Keratinocyte (primary cell): ENCODE data around the gene OSBPL1A. TPM values are rescaled to one million over a fixed set of nuclear protein-coding genes. Genes with fewer than 3 reads are reported as not detected.
A peak's percentile ranks its signal among the peaks of the same experiment; 100 is the strongest.

Source experiments
- DNase-seq: peaks from one replicate; pipeline ENCODE4 v3.0.0-alpha.2; 2011; ENCODE audit warnings: low read depth, missing footprints, low spot score
- FAIRE-seq: peaks from 2 replicates; lab custom pipeline; 2011; peaks lifted over from hg19 to GRCh38; lab: Jason Lieb, UNC
- H2AFZ ChIP-seq: 2 replicates; pipeline ENCODE4 v1.6.0; 2012; ENCODE audit warnings: low read length, control low read depth, inconsistent platforms; ENCODE audit not compliant: control insufficient read depth
- H3K27ac ChIP-seq: 2 replicates; pipeline ENCODE4 v1.5.1; 2011; ENCODE audit warnings: low read length; ENCODE audit not compliant: control insufficient read depth, insufficient read depth
- H3K27me3 ChIP-seq: 3 replicates; pipeline ENCODE4 v1.6.0; 2011; ENCODE audit warnings: low read length; ENCODE audit not compliant: control insufficient read depth, insufficient read depth; ENCODE audit errors: extremely low read depth
- H3K36me3 ChIP-seq, 2 experiments: 2 replicates in 1 of 2; 3 replicates in 1 of 2; pipeline ENCODE4 v1.5.1; 2011; ENCODE audit warnings: low read length in 2 of 2, mild to moderate bottlenecking in 1 of 2; ENCODE audit not compliant: control insufficient read depth in 2 of 2, insufficient read depth in 2 of 2; ENCODE audit errors: extremely low read depth in 1 of 2
- H3K4me1 ChIP-seq: 3 replicates; pipeline ENCODE4 v1.5.1; 2011; ENCODE audit warnings: low read length; ENCODE audit not compliant: control insufficient read depth, insufficient read depth; ENCODE audit errors: extremely low read depth
- H3K4me2 ChIP-seq: 3 replicates; pipeline ENCODE4 v1.6.0; 2011; ENCODE audit warnings: low read depth, low read length; ENCODE audit not compliant: control insufficient read depth, insufficient read depth; ENCODE audit errors: extremely low read depth
- H3K4me3 ChIP-seq, 3 experiments: fragments of 200-600 bp in 1 of 3; sonication (generic) in 1 of 3; 2 replicates in 2 of 3; 3 replicates in 1 of 3; pipeline ENCODE4 v1.5.1; 2011 to 2016; ENCODE audit warnings: low read length in 3 of 3, mild to moderate bottlenecking in 3 of 3, control low read depth in 2 of 3, inconsistent platforms in 1 of 3, low read depth in 1 of 3, mixed read lengths in 1 of 3, mixed run types in 1 of 3, moderate library complexity in 1 of 3; ENCODE audit not compliant: control insufficient read depth in 2 of 3, insufficient read depth in 2 of 3; ENCODE audit errors: extremely low read depth in 1 of 3
- H3K79me2 ChIP-seq: 2 replicates; pipeline ENCODE4 v1.6.0; 2012; ENCODE audit warnings: low read length; ENCODE audit not compliant: control insufficient read depth, insufficient read depth
- H3K9ac ChIP-seq: 3 replicates; pipeline ENCODE4 v1.6.0; 2011; ENCODE audit warnings: low read length; ENCODE audit not compliant: control insufficient read depth, insufficient read depth; ENCODE audit errors: extremely low read depth
- H3K9me1 ChIP-seq: 3 replicates; pipeline ENCODE4 v1.6.0; 2011; ENCODE audit warnings: low read length; ENCODE audit not compliant: control insufficient read depth, insufficient read depth; ENCODE audit errors: extremely low read depth
- H3K9me3 ChIP-seq: 2 replicates; pipeline ENCODE4 v1.5.1; 2012; ENCODE audit warnings: low read depth, low read length; ENCODE audit not compliant: control insufficient read depth
- H4K20me1 ChIP-seq: 3 replicates; pipeline ENCODE4 v1.6.0; 2011; ENCODE audit warnings: low read length; ENCODE audit not compliant: control insufficient read depth, insufficient read depth; ENCODE audit errors: extremely low read depth
- CTCF ChIP-seq, 3 experiments: IDR thresholded peaks in 1 of 3; conservative IDR thresholded peaks in 1 of 3; optimal IDR thresholded peaks in 1 of 3; 2 replicates in 2 of 3; 3 replicates in 1 of 3; pipeline versions ENCODE3 to v1.5.1; 2011; ENCODE audit warnings: low read length in 3 of 3, mild to moderate bottlenecking in 3 of 3, moderate library complexity in 2 of 3, control low read depth in 1 of 3, inconsistent platforms in 1 of 3; ENCODE audit not compliant: insufficient read depth in 2 of 3; ENCODE audit errors: extremely low read depth in 1 of 3
- EZH2 ChIP-seq: IDR thresholded peaks from one replicate; pipeline ENCODE4 v1.6.1; 2012; ENCODE audit warnings: inconsistent platforms, mild to moderate bottlenecking, low read length, moderate library complexity
- dilution Hi-C: fragments of 300-500 bp; cut with MboI; formaldehyde crosslinking; loops from one replicate; pipeline ENCODE4 v1.7.0; 2020; ENCODE audit warnings: low sequenced_read_pairs; ENCODE audit not compliant: extremely low pct_ligation_motif_present
- polyA plus RNA-seq, 5 experiments: library from polyadenylated mRNA; depleted of rRNA in 3 of 5; stranded (reverse) in 3 of 5; stranded (forward) in 1 of 5; unstranded in 1 of 5; fragments of >200 nt; gene quantifications; 1 replicate in 1 of 5; 2 replicates in 3 of 5; 3 replicates in 1 of 5; pipeline versions ENCODE4 v1.2.1 to v1.2.3, GENCODE V29; 2011 to 2012; ENCODE audit warnings: missing spikeins in 2 of 5, low read depth in 1 of 5, low replicate concordance in 1 of 5

OSBPL1A gene
- polyA plus RNA-seq, 1 donor (not counting 4 experiments of a cell fraction or from before 2014, with no cell fraction given) = 17.7 TPM

- H3K4me2 ChIP-seq = no peak overlapping the region
- H3K27me3 ChIP-seq = no peaks in the 10 kb centered on the region
- H3K9me3 ChIP-seq = no peaks in the 10 kb centered on the region
- H3K4me1 ChIP-seq = no peaks in the 10 kb centered on the region
- DNase-seq (no peak), FAIRE-seq (peak; percentile 29)
- H2AFZ ChIP-seq = no peak overlapping the region
- H3K27ac ChIP-seq = no peak overlapping the region
- TF ChIP-seq EZH2 (no peak), CTCF (optimal IDR thresholded peaks at IDR 0.05 in 1 of 3, IDR thresholded peaks at IDR 0.05 in 1 of 3, conservative IDR thresholded peaks at IDR 0.05 in 1 of 3; ENCODE audit: extremely low read depth in 1 of 3, insufficient read depth in 2 of 3, low read length in 3 of 3) (no peak)
- H3K9ac ChIP-seq = no peak overlapping the region
- dilution Hi-C loops = no loop called here
- H3K4me3 ChIP-seq = no peak overlapping the region
- no peaks in the 10 kb centered on the region for H3K79me2 ChIP-seq
- no peaks in the 10 kb centered on the region for H4K20me1 ChIP-seq
- H3K9me1 ChIP-seq = no peaks in the 10 kb centered on the region
- H3K36me3 ChIP-seq = no peaks in the 10 kb centered on the region
Measured at GRCh38 chr18:24300703-24301102, 96.9 kb downstream of the OSBPL1A start.

DNA sequence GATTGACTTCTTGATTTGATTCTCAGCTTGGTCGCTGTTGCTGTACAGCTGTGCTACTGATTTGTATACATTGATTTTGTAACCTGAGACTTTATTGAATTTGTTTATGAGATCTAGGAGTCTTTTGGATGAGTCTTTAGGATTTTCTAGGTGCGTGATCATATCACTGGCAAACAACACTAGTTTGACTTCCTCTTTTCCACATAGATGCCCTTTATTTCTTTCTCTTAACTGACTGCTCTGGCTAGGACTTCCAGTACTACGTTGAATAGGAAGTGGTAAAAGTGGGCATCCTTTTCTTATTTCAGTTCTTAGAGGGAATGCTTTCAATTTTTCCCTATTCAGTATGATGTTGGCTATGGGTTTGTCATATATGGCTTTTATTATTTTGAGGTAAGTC lies 101.3 kb downstream of the OSBPL1A start:
- H3K4me1 ChIP-seq = no peaks in the 10 kb centered on the region
- TF ChIP-seq CTCF (optimal IDR thresholded peaks at IDR 0.05 in 1 of 3, IDR thresholded peaks at IDR 0.05 in 1 of 3, conservative IDR thresholded peaks at IDR 0.05 in 1 of 3; ENCODE audit: extremely low read depth in 1 of 3, insufficient read depth in 2 of 3, low read length in 3 of 3) (no peak), EZH2 (no peak)
- H3K27ac ChIP-seq = no peak overlapping the region
- H3K36me3 ChIP-seq = no peaks in the 10 kb centered on the region
- H3K4me3 ChIP-seq = no peak overlapping the region
- no peak overlapping the region for H3K4me2 ChIP-seq
- H3K9me1 ChIP-seq = no peaks in the 10 kb centered on the region
- H3K79me2 ChIP-seq = no peaks in the 10 kb centered on the region
- no peak overlapping the region for H2AFZ ChIP-seq
- DNase-seq (no peak), FAIRE-seq (no peak)
- H4K20me1 ChIP-seq = no peaks in the 10 kb centered on the region
- no peaks in the 10 kb centered on the region for H3K9me3 ChIP-seq
- dilution Hi-C loops = no loop called here
- H3K9ac ChIP-seq = no peak overlapping the region
- no peaks in the 10 kb centered on the region for H3K27me3 ChIP-seq
